GM19099 (cell line): ENCODE data around the gene PIK3R1.
A peak's percentile ranks its signal among the peaks of the same experiment; 100 is the strongest.

Experiments used
- POLR2A ChIP-seq: IDR thresholded peaks from 3 replicates; pipeline ENCODE4 v1.6.1; 2011; ENCODE audit warnings: low read depth; ENCODE audit not compliant: insufficient read length; ENCODE audit errors: extremely low read depth

The PIK3R1 gene

DNA sequence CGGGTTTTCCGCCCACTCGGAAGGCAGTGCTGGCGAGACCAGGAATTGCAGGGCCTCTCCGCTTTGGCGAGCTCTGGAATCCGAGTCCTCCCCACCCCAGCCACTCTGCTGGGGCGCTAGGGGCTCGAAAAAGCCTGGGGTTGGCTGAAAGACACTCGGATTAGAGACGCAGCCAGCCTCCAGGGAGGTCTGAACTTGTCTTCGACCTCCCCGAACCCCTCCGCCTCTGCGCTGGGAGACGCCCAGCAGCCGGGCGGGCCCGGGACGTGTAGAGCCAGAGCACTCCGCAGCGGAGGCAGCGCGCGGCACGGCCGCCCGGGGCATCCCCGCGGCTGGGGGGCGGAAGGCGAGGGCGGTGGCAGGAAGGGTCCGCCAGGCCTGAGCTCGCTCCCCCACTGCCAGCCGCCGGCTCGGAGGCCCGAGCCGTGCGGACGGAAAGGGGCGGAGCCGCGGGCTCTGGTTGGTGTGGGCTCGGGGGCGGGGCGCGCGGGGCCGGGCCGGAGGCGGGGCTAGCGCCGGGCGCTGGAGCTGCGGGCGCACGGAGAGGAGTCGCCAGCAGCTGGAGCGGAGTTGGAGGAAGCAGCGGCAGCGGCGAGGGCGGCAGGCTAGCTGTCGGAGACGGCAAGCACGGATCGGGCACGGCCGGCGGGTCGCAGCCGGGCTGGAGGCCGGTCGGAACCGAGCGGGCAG lies at the start of gene PIK3R1:
TSS of gene PIK3R1 (plus strand) at position 549 of the 690 bp plus-strand sequence. CDS start 10,920 bp downstream, outside the sequence.
- peak; percentile 93 for TF ChIP-seq POLR2A

DNA sequence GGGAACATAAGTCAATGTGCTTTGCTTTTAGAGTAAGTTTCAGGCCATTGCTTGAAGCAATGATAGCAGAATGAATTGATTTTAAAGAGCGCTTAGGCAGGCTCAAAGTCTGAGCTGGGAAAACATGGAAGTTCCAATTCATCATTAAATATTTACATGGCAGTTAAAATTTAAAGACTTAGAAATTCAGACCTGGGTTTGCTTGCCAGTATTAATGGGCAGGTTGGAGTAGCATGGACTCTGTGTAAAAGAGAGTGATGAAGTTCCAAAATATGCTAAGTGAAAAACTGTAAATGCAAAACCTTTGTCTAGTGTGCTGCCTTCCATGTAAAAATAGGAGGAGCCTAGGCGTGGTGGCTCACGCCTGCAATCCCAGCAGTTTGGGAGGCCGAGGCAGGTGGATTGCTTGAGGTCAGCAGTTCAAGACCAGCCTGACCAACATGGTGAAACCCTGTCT lies 48.3 kb upstream of the PIK3R1 start:
- TF ChIP-seq POLR2A, result no peak

DNA sequence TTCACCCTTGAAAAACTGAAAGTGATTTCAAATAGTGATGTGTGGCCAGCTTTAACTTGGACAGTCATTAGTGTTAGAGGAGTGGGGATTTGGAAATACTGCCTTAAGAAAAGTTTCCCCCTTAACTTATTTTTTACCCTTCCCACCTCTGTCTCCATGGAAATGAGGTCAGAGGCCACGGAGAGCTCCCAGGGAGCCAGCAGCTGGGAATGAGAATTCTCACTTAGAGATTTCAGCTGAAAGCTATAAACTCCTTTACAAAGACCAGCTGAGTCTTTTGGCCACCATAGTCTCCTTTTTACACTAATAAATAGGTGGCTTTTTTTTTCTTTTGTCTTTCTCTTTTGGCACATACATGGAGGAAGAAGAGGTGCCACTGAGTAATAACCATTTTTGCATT lies 45.7 kb upstream of the PIK3R1 start:
- TF ChIP-seq POLR2A, result no peak

DNA sequence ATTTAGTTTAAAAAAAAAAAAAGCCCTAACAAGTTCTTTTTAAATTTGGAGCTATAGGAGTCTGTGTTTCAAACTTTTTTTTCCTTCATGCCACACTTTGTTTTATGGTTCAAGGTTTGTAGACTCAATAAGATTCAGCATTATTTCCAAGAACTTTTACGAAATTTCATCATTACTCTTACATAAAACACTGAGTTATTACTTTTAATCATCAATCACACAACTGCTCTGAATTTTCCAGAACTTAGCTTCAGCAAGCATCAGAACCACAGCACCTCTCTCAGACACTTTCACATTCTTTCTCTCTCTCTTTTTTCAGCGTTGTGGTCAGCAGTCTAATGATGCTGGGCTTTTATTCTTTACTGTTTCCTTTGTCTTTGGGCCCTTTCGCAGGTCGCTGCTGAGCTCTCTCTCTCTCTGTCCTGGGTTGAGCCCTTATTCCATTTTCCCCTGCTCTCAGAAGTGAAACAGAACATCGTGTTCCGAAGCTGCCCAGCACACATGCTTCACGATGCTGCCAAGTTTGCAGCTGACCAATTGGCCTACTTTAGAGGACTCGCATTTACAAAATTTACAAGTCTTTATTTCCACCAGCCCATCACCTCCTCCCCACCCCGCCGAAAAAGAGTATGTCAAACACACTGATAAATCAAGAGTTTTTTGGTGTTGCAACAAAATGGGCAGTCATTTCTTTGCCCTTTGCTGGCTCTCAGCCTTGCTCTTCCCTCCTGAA lies 44.6 kb upstream of the PIK3R1 start:
- no peak for TF ChIP-seq POLR2A

DNA sequence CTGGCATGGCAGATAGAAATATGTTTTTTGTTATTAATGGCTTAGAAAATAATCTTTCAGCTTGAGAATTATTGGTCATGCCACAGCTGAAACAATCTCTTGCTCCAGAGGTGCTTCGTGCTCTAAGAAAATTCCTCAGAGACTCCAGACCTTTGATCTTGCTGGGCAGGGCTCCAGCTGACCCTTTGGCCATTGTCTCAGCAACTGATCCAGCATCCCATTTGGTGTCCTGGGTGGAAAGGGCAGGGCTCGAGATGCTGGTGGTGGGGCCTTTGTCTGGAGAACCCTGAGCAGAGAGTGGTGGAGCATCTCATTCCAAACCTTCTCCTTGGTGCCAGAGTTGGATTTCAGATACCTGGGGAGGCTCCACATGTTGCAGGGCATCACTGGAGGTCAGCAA lies 43.2 kb upstream of the PIK3R1 start:
- TF ChIP-seq POLR2A, result no peak

DNA sequence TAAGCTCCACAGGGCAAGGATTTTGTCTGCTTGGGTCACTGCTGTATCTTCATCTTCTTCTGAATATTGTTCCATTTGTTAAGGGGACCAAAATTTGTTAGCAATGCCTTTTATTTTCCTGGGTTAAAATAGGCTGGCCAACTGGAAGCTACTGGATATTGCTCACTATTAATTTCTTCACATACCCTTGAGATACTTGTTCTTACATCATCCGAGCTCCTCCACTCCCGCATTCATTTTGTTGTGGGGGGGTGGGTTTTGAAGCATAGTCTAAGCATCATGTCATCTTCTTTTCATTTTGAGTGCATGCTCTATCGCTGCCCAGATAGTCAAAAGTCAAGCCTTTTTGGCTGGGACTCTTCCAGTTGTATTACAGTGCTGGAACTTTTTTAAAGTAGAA lies 42.5 kb upstream of the PIK3R1 start:
- no peak for TF ChIP-seq POLR2A

DNA sequence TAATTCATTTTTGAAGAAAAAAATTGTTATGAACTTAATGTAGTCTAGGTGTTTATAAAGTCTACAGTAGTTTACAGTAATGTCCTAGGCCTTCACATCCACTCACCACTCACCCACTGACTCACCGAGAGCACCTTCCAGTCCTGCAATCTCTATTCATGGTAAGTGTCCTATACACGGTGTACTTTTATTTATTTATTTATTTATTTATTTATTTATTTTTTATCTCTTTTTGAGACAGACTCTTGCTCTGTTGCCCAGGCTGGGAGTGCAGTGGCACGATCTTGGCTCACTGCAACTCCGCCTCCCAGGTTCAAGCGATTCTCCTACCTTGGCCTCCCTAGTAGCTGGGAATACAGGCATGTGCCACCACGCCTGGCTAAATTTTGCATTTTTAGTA lies 39.3 kb upstream of the PIK3R1 start:
- no peak for TF ChIP-seq POLR2A

DNA sequence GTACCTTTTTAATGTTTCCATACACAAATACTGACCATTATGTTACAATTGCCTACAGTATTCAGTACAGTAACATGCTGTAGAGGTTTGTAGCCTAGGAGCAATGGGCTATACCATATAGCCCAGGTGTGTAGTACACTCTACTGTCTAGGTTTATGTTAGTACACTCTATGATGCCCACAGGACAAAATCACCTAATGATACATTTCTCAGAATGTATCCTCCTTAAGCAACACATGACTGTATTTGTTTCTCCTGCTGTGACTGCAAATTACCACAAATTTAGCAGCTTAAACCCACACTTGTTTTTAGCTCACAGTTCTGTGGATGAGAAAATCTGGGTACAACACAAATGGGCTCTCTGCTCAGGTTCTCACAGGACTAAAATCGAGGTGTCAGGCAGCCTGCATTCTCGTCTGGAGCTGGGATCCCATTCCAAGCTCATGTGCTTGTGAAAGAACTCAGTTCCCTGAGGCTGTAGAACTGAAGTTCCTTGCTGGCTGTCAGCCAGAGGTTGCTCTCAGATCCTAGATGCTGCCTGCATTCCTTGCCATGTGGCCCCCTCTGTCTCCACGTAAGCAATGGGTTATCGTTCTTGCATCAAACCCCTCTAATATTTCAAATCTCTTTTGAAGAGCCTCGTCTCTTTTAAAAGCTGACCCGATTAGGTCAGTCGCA lies 38.6 kb upstream of the PIK3R1 start:
- no peak for TF ChIP-seq POLR2A

DNA sequence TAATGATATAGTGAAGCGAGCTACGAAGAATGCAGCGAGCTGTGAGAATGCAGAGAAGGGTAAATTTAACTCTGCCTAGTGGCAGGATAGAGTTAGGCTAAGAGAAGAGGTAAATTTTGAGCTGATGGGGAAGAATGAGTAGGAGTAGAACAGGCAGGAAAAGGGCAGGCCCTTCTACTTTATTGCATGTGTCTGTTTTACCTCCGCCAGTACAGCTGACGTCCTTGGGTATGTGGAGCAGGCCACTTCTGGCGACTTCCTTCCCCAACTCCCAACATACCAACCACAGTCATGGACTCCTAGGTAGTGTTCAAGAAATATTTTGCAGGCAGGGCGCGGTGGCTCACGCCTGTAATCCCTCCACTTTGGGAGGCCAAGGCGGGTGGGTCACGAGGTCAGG lies 37.9 kb upstream of the PIK3R1 start:
- no peak for TF ChIP-seq POLR2A

DNA sequence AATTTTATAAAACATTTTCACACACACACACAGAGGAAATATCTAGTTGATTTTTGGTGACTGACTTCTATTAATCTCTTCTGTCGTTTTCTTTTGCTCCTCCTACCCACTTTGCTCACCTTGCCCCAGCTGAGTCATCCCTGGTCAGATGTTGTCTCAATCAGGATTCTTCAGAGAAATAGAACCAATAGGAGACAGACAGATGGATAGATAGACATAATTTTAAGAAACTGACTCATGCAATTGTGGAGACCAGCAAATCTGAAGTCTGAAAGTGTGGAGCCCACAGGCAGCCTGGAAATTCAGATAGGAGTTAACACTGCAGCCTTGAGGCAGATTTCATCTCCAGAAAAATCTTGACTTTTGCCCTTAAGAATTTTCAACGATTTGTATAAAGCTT lies 37.0 kb upstream of the PIK3R1 start:
- no peak for TF ChIP-seq POLR2A

DNA sequence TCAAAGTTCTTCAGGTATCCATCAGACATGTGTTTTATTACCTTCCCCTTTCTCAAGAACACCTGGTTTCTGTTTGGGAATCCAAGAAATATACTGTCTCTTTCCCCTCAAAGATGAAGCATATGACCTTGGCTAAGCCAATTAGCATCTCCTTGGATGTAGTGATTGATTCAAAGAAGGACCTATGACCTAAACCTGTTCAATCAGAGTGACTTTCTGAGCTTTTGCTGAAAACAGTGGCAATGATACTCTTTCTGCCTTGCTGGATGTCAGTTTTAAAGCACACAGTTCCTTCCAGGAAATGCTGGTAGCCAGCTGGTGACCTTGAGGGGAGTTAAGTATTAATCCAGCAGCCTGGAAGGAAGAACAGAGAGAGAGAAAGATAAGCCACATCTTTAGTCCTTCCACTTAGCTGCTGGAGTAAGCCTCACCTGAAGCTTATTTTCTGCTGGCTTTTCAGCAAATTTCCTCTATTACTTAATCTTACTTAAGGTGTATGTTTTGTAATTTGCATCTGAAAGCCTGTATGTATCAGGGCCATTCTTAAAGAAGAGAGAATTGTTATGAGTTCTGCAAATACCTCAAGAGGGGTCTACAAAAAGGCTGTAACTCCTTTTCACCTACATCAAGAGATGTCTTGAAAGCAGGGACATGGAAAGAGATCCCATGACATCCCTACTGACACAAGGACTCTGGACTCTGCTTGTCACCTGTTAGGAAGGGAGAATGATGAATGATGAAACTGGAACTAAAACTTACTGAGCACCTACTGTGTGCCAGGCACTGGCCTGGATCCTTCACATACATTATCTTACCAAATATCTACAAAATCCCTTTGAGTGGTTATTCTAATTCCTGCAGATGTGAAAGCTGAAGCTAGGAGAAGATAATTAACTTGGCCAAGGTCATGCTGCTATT lies 35.2 kb upstream of the PIK3R1 start:
- no peak for TF ChIP-seq POLR2A

DNA sequence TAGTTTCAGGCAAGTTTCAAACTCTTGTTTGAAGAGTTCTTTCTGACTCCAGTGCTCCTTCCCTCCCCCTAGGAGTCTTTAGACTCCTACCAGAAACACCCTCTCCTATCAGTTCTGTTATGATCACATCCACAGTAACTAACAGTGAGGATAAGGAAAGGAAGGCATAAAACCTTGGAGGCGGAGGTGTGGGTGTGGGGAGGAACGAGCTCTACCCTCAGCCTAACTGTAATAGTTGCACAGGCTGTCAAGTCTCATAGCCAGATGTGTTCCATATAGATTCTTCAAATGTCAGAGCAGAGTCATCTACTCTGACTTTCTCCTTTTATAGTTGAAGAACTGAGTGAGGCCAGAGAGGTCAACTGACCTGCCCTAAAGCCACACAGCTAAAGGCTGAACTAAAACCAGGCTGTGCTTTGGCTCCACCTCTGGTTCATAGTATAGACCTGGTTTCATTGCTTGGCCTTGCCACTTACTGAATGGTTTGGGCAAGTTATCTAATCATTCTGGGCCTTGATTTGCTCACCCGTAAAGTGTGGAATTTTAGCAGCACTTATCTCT lies 34.4 kb upstream of the PIK3R1 start:
- TF ChIP-seq POLR2A, result no peak

DNA sequence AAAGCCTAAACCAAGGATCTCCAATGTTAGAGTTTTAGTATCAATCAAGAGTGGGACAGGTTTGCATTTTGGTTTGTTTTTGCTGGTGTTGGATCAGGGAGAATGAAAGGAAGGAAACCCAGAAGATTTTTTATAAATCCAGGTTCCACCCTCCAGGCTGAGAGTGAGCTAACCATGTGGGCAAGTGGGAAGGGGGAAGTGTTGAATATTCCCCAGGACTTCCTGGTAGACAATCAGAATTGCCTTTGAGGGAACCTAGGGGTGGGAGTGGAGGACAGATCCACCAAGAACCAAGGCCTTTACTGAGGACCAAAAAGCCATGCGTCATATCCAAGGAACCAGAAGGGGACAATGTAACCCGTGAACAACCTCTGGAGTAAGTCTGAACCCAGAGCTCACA lies 33.5 kb upstream of the PIK3R1 start:
- TF ChIP-seq POLR2A, result no peak

DNA sequence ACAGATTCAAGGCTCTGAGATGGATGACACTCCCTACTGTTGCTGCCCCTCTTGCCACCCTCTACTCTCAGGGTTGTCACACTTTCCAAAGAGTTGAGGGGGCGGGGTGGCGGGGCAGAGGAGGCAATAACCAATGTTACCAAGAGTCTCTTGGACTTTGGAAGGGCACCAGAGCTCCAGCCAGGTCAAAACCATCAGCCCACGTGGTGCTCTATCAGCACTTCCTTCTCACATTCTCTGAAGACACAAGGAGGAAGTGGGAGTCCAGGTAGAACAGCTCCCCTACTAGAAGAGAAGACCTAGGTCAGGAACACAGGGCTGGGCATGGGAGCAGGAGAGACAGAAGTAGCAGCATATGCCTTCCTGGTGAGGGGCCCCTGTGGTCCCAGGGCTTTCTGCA lies 33.0 kb upstream of the PIK3R1 start:
- no peak for TF ChIP-seq POLR2A
